Measurements from ENCODE around the gene USP47. TPM values are rescaled to one million over a fixed set of nuclear protein-coding genes. Genes with fewer than 3 reads are reported as not detected.

Gene USP47
- total and polyA plus RNA-seq, 2 of the 13 experiments (the other 11 are each of a cell fraction or from before 2014, with no cell fraction given), result 12.2 to 52.7 TPM

DNA sequence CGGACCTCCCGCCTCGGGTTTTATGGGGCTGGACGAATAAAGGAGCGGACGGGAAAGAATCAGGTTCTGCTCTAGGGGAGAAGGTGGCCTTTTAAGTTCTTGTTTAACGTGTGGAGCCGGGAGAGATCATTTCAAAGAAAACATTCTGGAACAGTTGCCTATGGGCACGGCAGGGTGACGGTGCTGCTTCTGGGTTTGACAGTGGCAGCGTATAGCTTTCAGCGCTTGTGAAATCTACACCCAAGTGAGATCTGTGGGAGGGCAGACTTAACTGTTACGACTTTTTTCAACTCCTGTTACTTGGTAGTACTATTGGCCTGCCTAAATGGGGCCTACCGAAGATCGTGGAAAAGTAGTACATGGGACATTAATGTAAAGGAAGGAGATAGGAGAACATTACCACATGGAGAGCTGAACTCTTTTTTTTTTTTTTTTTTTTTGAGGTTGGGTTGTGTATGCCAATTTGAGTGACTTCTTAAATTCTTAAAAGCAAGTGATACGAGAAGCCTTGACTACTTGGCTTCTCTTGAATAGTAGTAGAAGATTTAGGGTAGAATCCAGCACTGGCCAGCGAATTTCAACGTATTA lies 743 bp downstream of the USP47 start (continued):
- TF ChIP-seq, protein P1, sequence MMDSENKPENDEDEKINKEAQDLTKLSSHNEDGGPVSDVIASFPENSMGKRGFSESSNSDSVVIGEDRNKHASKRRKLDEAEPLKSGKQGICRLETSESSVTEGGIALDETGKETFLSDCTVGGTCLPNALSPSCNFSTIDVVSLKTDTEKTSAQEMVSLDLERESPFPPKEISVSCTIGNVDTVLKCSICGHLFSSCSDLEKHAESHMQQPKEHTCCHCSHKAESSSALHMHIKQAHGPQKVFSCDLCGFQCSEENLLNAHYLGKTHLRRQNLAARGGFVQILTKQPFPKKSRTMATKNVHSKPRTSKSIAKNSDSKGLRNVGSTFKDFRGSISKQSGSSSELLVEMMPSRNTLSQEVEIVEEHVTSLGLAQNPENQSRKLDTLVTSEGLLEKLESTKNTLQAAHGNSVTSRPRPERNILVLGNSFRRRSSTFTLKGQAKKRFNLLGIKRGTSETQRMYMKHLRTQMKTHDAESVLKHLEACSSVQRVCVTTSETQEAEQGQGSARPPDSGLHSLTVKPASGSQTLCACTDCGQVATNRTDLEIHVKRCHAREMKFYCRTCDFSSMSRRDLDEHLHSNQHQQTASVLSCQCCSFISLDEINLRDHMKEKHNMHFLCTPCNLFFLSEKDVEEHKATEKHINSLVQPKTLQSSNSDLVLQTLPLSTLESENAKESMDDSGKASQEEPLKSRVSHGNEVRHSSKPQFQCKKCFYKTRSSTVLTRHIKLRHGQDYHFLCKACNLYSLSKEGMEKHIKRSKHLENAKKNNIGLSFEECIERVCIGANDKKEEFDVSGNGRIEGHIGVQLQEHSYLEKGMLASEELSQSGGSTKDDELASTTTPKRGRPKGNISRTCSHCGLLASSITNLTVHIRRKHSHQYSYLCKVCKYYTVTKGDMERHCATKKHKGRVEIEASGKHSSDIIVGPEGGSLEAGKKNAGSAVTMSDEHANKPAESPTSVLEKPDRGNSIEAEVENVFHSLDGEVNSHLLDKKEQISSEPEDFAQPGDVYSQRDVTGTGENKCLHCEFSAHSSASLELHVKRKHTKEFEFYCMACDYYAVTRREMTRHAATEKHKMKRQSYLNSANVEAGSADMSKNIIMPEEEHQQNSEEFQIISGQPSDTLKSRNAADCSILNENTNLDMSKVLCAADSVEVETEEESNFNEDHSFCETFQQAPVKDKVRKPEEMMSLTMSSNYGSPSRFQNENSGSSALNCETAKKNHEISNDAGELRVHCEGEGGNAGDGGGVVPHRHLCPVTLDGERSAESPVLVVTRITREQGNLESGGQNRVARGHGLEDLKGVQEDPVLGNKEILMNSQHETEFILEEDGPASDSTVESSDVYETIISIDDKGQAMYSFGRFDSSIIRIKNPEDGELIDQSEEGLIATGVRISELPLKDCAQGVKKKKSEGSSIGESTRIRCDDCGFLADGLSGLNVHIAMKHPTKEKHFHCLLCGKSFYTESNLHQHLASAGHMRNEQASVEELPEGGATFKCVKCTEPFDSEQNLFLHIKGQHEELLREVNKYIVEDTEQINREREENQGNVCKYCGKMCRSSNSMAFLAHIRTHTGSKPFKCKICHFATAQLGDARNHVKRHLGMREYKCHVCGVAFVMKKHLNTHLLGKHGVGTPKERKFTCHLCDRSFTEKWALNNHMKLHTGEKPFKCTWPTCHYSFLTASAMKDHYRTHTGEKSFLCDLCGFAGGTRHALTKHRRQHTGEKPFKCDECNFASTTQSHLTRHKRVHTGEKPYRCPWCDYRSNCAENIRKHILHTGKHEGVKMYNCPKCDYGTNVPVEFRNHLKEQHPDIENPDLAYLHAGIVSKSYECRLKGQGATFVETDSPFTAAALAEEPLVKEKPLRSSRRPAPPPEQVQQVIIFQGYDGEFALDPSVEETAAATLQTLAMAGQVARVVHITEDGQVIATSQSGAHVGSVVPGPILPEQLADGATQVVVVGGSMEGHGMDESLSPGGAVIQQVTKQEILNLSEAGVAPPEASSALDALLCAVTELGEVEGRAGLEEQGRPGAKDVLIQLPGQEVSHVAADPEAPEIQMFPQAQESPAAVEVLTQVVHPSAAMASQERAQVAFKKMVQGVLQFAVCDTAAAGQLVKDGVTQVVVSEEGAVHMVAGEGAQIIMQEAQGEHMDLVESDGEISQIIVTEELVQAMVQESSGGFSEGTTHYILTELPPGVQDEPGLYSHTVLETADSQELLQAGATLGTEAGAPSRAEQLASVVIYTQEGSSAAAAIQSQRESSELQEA (CRISPR knock-in tag; IDR thresholded peaks at IDR 0.05; ENCODE audit: not compliant biosample characterization), result no peak
- TF ChIP-seq, protein P2, sequence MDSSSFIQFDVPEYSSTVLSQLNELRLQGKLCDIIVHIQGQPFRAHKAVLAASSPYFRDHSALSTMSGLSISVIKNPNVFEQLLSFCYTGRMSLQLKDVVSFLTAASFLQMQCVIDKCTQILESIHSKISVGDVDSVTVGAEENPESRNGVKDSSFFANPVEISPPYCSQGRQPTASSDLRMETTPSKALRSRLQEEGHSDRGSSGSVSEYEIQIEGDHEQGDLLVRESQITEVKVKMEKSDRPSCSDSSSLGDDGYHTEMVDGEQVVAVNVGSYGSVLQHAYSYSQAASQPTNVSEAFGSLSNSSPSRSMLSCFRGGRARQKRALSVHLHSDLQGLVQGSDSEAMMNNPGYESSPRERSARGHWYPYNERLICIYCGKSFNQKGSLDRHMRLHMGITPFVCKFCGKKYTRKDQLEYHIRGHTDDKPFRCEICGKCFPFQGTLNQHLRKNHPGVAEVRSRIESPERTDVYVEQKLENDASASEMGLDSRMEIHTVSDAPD (CRISPR knock-in tag; IDR thresholded peaks at IDR 0.05), result no peak
- TF ChIP-seq SIN3A (IDR thresholded peaks at IDR 0.05; ENCODE audit: borderline replicate concordance, low read depth, low read length) (0 out of 2 replicates have a peak, but pooled peaks have one; percentile 47), NAIF1 (CRISPR knock-in tag; IDR thresholded peaks at IDR 0.05; ENCODE audit: borderline replicate concordance) (peak; percentile 55; the same call in 1 of the 2 replicates), ARNTL (CRISPR knock-in tag; IDR thresholded peaks at IDR 0.05) (no peak), IRX3 (CRISPR knock-in tag; IDR thresholded peaks at IDR 0.05; ENCODE audit: borderline replicate concordance, low read depth) (peak; percentile 6; the same call in 1 of the 2 replicates), ZFP82 (CRISPR knock-in tag; IDR thresholded peaks at IDR 0.05; ENCODE audit: borderline replicate concordance) (0 out of 2 replicates have a peak, but pooled peaks have one; percentile 6), NFYC (CRISPR knock-in tag; IDR thresholded peaks at IDR 0.05) (peak; percentile 27; the same call in 1 of the 2 replicates), SATB2 (CRISPR knock-in tag; IDR thresholded peaks at IDR 0.05) (0 out of 2 replicates have a peak, but pooled peaks have one; percentile 5), ZNF713 (CRISPR knock-in tag; IDR thresholded peaks at IDR 0.05) (no peak), NFE2 (CRISPR knock-in tag; IDR thresholded peaks at IDR 0.05) (no peak), POLR2A (IDR thresholded peaks at IDR 0.05; ENCODE audit: insufficient read depth in 1 of 2, low read depth in 2 of 2, low read length in 2 of 2) (peak; percentile 62 to 87), ZNF772 (CRISPR knock-in tag; IDR thresholded peaks at IDR 0.05) (no peak), ZBTB37 (CRISPR knock-in tag; IDR thresholded peaks at IDR 0.05) (0 out of 2 replicates have a peak, but pooled peaks have one; percentile 8), KLF12 (CRISPR knock-in tag; IDR thresholded peaks at IDR 0.05; ENCODE audit: borderline replicate concordance) (0 out of 2 replicates have a peak, but pooled peaks have one; percentile 33), ZNF251 (CRISPR knock-in tag; IDR thresholded peaks at IDR 0.05) (no peak)
